ENCODE measurements around the gene NEU4.

DNA sequence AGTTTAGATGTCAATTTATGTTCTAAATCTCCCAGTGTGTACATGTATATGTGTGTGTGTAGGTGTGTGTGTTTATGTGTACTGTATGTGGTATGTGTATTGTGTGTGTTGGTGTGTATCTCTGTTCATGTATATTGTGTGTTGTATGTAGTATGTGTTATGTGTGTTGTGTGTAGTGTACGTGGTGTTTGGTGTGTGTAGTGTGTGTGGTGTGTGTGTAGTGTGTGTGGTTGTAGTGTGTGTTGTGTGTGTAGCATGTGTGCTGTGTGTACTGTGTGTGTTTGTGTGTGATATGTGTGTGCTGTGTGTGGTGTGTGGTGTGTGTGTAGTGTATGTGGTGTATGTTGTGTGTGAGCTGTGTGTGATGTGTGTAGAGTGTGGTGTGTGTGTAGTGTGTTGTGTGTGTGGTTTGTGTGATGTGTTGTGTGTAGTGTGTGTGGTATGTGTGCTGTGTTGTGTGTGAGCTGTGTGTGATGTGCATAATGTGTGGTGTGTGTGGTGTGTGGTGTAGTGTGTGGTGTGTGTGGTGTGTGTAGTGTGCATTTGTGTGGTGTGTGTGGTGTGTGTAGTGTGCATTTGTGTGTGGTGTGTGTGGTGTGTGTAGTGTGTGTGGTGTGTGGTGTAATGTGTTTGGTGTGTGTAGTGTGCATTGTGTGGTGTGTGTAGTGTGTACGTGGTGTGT is 55.3 kb downstream of the NEU4 start:
- TF ChIP-seq CTCF (IDR thresholded peaks at IDR 0.05 in 8 of 11, conservative IDR thresholded peaks at IDR 0.05 in 3 of 11): no peak
- no peak for TF ChIP-seq POLR2A (IDR thresholded peaks at IDR 0.05)
- TF ChIP-seq POLR2AphosphoS5 (IDR thresholded peaks at IDR 0.05): no peak

Measured in spleen (tissue), 7 donors.